Osteocyte (in vitro differentiated cells): Measurements from ENCODE around the gene HMGXB3. TPM values are rescaled to one million over a fixed set of nuclear protein-coding genes. Genes with fewer than 3 reads are reported as not detected.

Experiments used
- DNase-seq: peaks from one replicate; pipeline ENCODE4 v3.0.0; 2021; ENCODE audit warnings: mixed read lengths; ENCODE audit not compliant: unreplicated experiment; ENCODE audit errors: extremely low spot score
- H3K27ac Mint-ChIP-seq: one replicate; pipeline ENCODE4 v1.8.0; 2021; ENCODE audit warnings: mild to moderate bottlenecking, mixed read lengths; ENCODE audit not compliant: unreplicated experiment
- H3K27me3 Mint-ChIP-seq: one replicate; pipeline ENCODE4 v1.8.0; 2021; ENCODE audit warnings: mixed read lengths; ENCODE audit not compliant: unreplicated experiment
- H3K36me3 Mint-ChIP-seq: one replicate; pipeline ENCODE4 v1.8.0; 2021; ENCODE audit warnings: mixed read lengths; ENCODE audit not compliant: unreplicated experiment
- H3K4me1 Mint-ChIP-seq: one replicate; pipeline ENCODE4 v1.8.0; 2021; ENCODE audit warnings: mixed read lengths; ENCODE audit not compliant: unreplicated experiment
- H3K4me3 Mint-ChIP-seq: one replicate; pipeline ENCODE4 v1.8.0; 2021; ENCODE audit warnings: mild to moderate bottlenecking, moderate library complexity, mixed read lengths; ENCODE audit not compliant: unreplicated experiment
- H3K9me3 Mint-ChIP-seq: one replicate; pipeline ENCODE4 v1.8.0; 2021; ENCODE audit warnings: mixed read lengths; ENCODE audit not compliant: unreplicated experiment
- total RNA-seq: library from RNA; stranded (reverse); gene quantifications from 2 replicates; pipeline ENCODE4 v1.2.1, GENCODE V29; 2021
- TF ChIP-seq, protein P1 (sequence below): fragments of 200-600 bp; sonication (generic); IDR thresholded peaks from 2 replicates; pipeline ENCODE4 v1.5.0; 2021; ENCODE audit warnings: antibody characterized with exemption, mild to moderate bottlenecking, moderate library complexity

Gene HMGXB3
- total RNA-seq, 1 donor from 2014 or later: 58.6 TPM

DNA sequence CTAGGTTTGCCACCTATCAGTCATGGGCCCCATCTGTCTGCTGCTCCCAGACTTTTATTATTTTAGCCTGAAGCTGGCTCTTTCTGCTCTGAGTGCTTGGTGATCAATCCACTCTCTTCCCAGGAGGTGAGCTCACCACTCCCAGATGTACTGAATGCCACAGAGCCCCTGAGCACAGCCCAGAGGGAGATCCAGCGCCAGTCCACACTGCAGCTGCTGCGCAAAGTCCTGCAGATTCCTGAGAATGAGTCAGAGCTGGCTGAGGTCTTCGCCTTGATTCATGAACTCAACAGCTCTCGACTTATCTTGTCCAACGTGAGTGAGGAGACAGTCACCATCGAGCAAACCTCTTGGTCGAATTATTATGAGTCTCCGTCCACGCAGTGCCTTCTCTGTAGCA, 36.0 kb downstream of the HMGXB3 start:
- Mint-ChIP-seq H3K27ac (peak overlapping the region; percentile 79), H3K4me3 (no peak overlapping the region), H3K9me3 (no peaks in the 10 kb centered on the region), H3K4me1 (peaks cover 42% of the 10 kb centered on the region), H3K27me3 (no peaks in the 10 kb centered on the region), H3K36me3 (peaks cover 75% of the 10 kb centered on the region)
- DNase-seq: no peak
- TF ChIP-seq, protein P1, sequence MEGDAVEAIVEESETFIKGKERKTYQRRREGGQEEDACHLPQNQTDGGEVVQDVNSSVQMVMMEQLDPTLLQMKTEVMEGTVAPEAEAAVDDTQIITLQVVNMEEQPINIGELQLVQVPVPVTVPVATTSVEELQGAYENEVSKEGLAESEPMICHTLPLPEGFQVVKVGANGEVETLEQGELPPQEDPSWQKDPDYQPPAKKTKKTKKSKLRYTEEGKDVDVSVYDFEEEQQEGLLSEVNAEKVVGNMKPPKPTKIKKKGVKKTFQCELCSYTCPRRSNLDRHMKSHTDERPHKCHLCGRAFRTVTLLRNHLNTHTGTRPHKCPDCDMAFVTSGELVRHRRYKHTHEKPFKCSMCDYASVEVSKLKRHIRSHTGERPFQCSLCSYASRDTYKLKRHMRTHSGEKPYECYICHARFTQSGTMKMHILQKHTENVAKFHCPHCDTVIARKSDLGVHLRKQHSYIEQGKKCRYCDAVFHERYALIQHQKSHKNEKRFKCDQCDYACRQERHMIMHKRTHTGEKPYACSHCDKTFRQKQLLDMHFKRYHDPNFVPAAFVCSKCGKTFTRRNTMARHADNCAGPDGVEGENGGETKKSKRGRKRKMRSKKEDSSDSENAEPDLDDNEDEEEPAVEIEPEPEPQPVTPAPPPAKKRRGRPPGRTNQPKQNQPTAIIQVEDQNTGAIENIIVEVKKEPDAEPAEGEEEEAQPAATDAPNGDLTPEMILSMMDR: no peak

DNA sequence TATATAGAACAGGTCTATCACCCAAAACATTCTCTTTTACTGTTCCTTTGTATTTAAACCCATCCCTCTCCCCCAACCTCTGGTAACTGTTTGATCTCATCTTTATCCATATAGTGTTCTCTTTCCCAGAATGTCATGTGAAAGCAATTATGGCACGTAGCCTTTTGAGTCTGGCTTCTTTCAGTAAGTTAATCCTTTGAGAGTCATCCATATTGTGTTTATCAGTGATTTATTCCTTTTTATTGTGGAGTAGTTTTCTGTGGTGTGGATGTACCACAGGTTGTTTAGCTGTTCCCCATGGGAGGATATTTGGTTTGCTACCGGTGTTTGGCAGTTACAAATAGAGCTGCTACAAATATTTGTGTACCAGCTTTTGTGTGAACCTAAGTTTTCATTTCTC, 38.0 kb downstream of the HMGXB3 start:
- H3K27ac Mint-ChIP-seq: peak overlapping the region; percentile 0

DNA sequence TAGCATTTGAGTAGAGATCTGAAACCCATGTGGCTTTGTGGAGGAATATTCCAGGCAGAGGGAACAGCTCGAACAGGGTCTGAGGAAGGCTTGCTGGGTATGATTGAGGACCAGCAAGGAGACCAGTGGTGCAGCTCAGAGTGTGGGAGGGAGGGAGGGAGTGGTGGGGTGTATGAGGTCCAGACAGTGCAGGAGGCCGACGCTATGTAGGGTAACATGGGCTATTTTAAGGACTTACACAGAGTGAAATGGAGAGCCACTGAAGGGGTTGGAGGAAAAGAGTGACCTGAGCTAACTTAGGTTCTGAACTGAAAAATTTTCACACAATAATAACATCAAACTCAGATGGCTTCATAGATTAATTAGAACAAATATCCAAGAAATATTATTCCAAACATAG, 41.9 kb downstream of the HMGXB3 start:
- Mint-ChIP-seq H3K4me3 (no peak overlapping the region), H3K27me3 (no peaks in the 10 kb centered on the region), H3K36me3 (peaks cover 62% of the 10 kb centered on the region), H3K4me1 (peaks cover 50% of the 10 kb centered on the region), H3K9me3 (no peaks in the 10 kb centered on the region), H3K27ac (peak overlapping the region; percentile 67)
- no peak for DNase-seq
- TF ChIP-seq, protein P1: no peak

More for the DNA sequence above, 38.0 kb downstream of the HMGXB3 start:
- Mint-ChIP-seq H3K4me3 (no peak overlapping the region), H3K4me1 (peaks cover 57% of the 10 kb centered on the region), H3K27me3 (no peaks in the 10 kb centered on the region), H3K9me3 (no peaks in the 10 kb centered on the region), H3K36me3 (peaks cover 76% of the 10 kb centered on the region)
- no peak for DNase-seq
- TF ChIP-seq, protein P1: no peak

DNA sequence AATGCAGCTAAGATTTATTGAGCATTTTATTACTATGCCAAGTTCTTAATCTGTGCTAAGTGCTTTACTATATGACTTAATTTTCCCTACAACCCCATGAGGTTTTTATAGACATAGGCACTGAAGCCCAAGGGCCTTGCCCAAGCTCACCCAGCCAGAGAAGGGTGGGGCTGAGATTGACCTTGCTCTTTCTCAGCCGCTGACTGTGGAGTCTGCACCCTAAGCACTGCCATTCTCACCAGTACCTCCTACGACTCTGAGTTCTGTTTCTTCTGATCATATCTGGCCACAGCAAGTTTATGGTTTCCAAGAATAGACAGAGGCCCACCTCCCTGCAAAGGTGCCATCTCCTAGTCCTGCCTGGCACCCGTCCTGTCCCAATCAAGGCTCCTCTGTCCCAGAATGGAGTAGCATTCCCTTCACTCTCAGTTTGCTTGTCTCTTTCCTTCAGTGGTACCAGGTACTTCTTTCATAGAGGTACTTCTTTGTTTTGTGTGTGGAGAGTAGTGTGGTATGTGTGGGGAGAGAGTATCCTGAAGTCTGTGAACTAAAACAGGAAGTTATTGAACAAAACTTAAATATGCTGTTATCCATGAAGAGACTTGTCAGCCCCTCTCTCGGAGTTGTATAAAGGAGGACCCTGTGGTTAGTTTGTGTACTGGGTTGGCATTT, 43.3 kb downstream of the HMGXB3 start:
- Mint-ChIP-seq H3K27me3 (no peaks in the 10 kb centered on the region), H3K9me3 (no peaks in the 10 kb centered on the region), H3K36me3 (peaks cover 60% of the 10 kb centered on the region), H3K27ac (peak overlapping the region; percentile 89), H3K4me1 (peaks cover 37% of the 10 kb centered on the region), H3K4me3 (peak overlapping the region; percentile 26)
- TF ChIP-seq, protein P1: no peak
- DNase-seq: no peak

DNA sequence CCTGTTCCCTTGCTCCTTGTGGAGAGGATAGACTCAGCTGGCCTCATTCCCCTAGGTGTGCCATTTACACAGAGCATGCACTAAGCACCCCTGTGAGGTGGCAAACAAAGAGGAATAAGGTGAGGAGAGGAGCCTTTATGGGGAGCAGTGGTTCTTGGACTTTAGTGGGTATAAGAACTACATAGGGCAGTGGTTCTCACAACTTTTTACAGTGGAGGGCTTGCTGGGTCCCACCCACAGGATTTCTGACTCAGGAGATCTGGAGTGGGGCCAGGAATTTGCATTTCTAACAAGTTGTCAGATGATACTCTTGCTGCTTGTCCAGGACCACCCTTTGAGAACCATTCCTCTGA, 43.8 kb downstream of the HMGXB3 start:
- H3K9me3 Mint-ChIP-seq: no peaks in the 10 kb centered on the region
- TF ChIP-seq, protein P1: no peak
- no peaks in the 10 kb centered on the region for H3K27me3 Mint-ChIP-seq
- peak overlapping the region; percentile 89 for H3K27ac Mint-ChIP-seq
- peak overlapping the region; percentile 26 for H3K4me3 Mint-ChIP-seq
- DNase-seq: no peak
- peaks cover 34% of the 10 kb centered on the region for H3K4me1 Mint-ChIP-seq
- peaks cover 65% of the 10 kb centered on the region for H3K36me3 Mint-ChIP-seq
